HT1080 (cell line): Measurements from ENCODE around the gene CHCHD6. TPM values are rescaled to one million over a fixed set of nuclear protein-coding genes. Genes with fewer than 3 reads are reported as not detected.

Experiments
- DNase-seq: peaks from one replicate; pipeline ENCODE4 v3.0.0-alpha.2; 2015; ENCODE audit warnings: low read depth
- total RNA-seq: library from RNA; depleted of rRNA; stranded (reverse); fragments of >200 nt; shearing (Covaris generic); gene quantifications from 2 replicates; pipeline ENCODE4 v1.2.3, GENCODE V29; 2014

The CHCHD6 gene
- total RNA-seq, 1 experiment from 2014 or later = 28.7 TPM

DNA sequence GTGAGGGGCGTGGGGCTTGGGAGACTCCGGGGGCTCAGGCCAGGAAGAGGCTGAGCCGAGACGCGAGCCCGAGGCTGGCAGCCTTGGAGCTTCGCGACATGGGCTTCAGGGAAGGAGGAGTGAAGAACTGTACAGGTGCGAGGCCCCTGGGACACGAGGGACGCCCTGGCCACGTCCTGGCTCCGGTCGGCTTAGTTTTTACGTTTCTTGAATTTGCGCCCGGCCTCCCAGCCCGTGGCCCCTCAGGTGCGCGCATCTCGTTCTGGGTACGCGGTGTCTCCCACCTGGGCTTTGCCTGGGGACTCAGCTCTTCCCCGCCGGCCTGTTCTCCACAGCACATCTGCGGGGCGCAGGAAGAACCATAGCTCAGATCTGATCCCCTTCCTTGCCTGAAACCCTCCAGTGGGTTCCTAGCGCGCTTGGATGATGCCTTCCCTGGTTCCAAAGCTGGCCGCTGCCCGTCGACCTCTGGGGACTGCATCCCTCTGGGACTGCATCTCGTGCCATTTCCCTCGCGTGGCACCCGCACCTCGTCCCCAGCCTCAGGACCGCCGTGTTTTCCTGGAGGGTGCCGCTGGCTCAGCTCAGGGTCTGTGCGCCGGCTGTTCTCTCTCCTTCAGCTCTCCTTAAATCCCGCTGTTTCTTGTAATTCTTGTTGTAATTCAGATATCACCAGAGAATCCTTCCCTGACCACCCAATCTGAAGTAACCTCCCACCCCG lies 614 bp downstream of the CHCHD6 start:
- no peak for DNase-seq

DNA sequence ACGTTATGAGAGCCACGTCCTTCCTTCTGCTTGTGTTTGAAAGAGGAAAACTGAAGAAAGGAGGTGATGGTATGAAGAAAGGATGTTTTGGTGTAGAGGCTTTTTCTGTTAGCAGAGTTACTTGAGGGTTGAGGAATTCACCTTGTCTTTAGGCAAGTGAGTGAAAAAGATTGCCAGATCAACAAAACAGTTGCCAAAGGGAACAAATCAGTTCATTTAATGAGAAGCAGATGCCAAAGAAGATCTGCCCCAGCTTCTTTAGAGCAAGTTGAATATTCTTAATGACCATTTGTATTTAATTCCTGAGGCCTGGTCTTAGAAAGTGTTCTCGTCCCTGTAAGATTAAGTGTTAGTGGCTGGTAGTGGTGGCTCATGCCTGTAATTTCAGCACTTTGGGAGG lies 2.6 kb downstream of the CHCHD6 start:
- no peak for DNase-seq

DNA sequence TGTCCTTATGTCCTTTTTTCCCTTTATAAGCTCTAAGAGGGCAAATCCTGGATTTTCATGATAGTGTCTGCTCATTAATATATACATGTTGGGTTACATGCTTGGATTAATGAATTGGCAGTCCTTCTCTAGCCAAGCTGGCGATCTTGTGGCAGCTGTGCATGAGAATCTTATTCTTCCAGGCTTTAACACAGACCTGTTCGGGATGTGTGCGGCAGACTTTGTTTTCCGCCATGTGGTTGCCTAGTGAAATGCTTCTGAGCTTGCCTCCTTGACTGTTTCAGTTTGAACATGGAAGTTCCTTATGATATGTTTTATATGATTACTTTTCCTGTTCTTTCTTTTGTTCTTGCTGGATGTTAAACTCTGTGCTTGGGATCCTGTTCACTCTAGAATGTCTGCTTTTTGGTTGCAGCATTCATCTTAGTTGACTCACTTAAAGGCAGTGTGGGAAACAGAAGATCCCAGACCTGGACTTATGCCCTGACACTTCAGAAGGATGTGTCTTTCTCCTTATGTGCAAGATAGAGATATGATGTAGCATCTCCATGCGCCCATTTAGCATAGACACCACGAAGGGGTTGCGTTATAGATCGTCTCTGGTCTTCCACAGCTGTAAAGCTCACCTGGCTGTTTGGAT lies 7.2 kb downstream of the CHCHD6 start:
- peak; percentile 29 for DNase-seq

DNA sequence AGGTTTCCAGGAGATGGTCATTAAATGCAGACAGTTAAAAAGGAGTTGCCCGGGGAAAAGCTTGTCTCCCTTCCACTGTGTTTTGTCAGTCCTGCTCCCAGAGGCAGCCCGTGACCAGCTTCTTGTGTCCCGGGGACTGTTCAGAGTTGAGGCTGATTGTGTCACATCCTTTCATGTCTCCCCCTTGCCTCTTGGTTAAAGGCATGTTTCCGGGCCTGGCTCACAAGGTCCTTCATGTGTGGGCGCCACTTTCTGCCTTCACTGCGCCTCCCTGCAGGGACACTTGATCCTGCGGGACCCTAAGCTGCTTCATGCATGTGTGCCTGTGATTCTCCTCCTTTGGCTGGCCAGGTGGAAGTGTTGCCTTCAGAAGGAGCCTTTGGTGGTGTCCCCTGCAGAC lies 9.2 kb downstream of the CHCHD6 start:
- DNase-seq = no peak

DNA sequence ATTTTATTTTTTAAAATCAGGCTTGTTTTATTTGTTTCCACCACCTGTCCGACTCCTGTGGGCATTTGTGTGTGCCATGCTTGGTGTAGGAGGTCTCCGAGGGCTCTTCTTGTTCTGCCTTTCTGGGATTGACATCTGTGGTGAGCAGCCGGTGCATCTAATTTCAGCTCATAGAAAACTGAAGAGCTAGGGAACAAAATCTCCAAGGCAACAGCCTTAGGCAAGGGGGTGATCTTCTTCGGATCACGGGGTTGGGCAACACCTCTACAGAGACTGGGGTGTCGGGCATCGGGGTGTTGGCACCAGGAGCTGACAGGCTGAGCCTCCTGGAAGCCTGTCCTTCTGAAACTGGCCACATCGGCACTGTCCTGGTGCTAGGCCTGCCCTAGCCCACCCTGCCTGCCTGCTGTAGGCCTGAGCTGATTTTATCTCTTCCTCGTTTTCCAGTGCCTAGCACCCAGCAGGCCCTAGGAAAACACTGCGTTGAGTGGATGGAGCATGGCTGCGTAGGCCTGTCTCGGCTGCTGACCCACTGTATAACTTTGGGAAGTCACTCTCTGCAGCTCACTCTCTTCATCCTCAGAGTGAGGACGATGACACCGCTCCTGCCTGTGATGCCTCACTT lies 10.3 kb downstream of the CHCHD6 start:
- no peak for DNase-seq

DNA sequence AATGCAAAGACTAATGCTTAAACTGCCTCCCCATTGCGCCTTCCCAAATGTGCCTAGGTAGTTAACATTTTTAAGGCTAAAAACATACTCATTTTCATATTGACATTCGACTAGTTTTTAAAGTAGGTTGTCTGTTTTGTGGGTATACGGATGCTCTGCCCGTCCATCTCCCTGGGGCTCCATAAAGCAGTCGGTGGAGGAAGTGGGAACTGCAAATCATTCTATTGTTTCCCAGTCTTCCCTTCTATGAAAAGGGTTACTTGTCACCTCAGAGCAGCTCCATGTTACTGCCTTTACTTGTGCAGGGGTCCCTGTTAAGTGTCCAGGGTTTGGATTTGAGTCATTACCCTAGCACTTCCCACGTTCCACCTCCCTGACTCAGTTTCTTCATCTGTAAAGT lies 10.9 kb downstream of the CHCHD6 start:
- DNase-seq = no peak

DNA sequence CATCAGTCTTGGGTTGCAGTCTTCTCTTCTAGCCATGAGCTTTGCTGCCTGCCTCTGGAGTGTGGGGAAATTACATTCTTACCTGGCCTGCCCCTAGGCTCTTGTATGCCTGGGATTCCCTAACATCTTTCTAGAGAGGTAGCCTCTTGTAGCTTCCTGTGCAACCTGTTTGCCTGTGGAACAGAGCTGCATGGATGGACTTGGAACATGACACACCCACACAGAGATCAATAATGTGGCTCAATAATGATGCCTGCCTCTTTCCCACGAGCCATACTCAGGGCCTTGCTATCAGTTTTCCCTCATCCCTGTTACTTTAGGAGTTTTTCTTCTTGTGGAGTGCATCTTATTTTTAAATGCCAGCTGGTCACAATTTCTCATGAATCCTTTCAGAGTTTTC lies 11.4 kb downstream of the CHCHD6 start:
- no peak for DNase-seq

DNA sequence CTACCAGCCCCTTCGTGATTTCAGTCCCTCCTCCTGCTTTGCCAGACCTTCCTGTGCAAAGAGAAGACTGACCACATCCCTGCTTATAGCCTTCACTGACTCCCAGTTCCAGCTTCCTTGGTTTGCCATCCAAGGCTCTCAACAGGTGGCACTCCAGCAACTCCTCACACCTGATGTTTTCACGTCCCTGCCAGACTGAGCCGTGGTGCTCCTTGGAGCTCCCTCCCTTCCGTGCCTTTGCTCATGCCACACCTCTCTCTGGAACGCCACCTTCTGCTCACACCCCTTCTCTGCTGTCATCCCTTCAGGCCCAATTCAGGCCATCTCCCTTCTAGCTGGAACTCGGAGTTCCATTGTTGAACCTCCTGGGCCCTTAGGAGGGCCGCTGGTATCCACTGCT lies 12.0 kb downstream of the CHCHD6 start:
- DNase-seq = no peak

DNA sequence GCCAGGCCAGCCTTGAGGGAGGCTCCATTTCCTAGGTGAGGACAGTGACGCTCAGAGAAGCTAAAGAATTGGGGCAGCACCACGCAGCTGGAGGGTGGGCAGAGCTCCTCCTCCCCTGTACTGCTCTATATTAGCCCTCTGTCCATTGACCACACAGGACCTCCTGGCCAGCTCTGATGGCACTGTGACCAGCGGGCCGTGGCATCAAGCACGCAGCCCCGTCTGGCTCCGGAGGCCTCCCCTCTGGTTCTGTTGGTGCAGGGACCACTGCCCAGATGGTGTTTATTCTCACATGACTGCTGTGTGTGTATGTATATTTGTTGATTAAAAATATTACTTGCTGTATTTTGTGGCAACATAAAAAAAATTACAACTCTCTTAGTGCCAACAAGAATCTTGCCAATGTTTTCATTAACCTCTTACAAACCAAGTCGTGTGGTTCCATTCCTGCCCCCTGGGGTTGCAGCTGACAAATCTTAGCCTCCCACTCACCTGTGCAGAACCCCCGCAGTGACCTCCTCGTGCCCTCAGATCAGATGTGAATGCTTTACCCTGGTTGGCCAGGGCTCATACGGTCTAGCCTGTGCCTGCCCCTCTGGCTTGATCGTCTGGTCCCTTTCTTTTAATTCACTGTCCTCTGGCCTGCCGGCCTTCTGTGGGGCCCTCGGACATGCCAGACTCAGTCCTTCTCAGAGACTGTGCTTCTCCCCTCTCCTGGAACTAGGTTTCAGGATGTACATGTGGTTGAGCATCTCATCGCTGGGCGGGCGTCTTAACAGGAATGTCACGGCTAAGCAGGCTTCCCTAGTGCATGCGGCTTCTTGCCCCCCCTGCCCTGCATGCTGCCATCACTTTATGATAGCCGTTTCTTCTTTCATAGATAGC lies 14.8 kb downstream of the CHCHD6 start:
- DNase-seq = no peak

DNA sequence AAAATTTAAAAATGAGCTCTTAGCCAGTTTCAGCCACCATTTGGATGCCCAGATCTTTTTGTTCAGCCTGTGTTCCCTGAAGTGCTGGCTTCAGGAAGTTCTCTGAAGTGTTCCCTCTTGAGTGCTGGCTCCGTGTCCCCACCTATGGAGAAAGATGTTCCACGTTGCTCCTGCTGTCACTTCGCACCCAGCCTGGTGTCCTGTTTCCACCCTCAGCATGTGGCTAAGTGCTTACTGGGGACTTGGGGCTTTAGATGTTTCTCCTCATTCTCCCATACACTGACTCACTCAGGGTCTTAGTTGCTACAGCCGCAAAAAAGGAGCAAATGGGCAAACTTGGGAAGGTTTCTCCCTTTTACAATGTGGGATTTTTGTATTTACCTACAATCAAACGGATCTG lies 16.6 kb downstream of the CHCHD6 start:
- DNase-seq = no peak

DNA sequence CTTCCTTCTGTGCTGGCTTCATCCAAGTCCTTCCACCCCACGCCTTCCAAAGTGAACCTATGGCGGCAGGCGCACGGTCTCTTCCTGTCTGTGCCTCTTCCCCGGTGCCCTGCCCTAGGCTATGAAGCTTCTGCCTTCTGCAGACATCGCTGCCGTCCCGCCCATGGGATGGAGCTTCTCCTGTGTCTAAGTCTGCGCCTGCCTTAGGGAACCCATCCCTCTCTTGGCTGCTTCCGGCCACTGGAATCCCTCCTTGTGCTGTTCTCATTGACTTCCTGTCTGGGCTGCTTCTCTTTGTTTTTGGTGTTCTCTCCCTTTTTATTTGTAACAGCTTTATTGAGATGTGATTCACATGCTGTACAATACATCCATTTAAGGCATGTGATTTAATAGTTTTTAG lies 17.2 kb downstream of the CHCHD6 start:
- DNase-seq = no peak

DNA sequence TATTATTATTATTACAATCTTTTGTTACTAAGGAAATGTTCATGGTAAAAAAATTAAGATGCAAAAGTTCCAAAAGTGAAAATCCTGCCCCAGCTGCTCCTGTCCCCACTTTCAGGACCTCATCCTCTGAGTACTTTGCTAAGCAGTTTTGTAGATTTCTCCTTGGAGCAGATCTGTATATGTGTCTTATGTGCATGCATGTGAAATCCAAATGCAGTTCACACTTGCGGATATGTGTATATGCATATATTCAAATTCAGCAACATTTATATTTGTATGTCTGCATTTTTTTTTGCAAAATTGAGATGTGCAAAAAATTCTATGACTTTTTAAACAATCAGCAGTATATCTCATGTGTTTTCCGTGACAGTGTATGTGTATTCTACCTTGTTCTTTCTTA lies 19.2 kb downstream of the CHCHD6 start:
- DNase-seq = no peak

DNA sequence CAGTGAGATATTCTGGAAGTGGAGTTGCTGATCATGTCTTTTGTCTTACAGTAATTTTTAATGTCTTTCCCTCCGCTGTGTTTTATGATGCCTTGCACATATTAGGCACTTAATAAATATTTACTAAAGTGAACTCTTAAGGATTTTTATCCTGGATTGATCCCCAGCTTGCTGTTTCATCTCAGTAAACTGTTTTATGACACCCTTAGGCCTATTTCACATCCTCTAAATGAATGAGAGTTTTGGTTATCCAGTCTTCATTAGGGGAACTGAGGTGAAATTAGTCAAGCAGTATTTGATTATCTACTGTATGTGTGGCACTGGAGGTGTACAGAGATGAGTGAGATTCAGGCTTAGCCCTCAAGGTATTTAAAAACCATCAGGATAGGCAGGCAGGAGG lies 19.8 kb downstream of the CHCHD6 start:
- no peak for DNase-seq

DNA sequence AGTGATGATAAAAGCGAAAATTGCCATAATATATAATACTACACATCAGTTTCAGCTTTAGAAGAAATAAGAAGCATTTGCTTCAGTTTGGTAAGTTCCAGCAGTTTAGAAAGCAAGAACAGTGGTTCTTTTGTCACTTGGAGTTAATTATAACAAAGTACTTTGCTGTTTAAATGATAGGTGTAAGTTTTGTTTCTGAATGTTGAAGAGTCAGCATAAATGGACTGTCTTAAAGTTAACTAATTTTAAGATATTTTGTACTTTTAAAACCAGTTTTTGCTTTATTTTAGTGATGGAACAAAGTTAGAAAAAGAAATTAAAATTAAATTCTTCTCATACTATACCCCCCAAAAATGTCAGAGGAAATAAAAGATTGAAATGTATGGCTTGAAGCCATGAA lies 24.6 kb downstream of the CHCHD6 start:
- DNase-seq = no peak

DNA sequence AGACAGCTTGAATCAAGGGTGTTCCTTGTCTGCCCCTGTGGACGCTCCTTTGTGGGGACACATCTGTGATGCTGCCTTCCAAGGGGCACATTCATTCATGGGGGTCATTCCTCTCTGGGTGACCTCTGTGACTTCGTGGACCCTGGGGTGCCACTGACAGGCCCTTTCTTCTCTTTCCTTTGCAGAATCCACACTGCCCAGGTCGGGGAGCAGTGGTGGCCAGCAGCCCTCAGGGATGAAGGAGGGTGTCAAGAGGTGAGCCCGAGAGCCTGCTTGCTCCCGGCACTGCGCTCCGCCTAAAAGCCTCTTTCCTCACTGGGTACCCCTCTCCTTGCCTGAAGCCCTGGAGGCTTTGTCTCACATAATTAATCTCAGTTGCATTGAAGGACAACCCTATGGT lies 26.3 kb downstream of the CHCHD6 start:
- DNase-seq = no peak

DNA sequence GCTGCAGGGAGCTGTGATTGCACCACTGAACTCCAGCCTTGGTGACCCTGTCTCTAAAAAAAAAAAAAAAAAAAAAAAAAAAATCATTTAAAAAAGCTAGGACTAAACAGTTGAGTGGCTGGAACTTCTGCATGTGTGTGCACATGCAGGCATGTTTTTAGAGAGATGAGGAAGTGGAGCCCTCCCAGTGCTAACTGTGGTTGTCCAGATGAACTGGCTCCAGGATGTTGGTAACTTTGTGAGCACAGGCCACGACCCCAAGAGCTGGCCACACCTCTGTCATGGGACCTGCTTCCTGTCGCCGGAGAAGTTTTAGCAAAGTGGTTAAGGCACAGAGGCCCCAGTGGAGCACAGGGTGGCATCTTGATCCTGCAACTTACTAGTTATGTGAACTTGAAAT lies 27.0 kb downstream of the CHCHD6 start:
- DNase-seq = no peak

DNA sequence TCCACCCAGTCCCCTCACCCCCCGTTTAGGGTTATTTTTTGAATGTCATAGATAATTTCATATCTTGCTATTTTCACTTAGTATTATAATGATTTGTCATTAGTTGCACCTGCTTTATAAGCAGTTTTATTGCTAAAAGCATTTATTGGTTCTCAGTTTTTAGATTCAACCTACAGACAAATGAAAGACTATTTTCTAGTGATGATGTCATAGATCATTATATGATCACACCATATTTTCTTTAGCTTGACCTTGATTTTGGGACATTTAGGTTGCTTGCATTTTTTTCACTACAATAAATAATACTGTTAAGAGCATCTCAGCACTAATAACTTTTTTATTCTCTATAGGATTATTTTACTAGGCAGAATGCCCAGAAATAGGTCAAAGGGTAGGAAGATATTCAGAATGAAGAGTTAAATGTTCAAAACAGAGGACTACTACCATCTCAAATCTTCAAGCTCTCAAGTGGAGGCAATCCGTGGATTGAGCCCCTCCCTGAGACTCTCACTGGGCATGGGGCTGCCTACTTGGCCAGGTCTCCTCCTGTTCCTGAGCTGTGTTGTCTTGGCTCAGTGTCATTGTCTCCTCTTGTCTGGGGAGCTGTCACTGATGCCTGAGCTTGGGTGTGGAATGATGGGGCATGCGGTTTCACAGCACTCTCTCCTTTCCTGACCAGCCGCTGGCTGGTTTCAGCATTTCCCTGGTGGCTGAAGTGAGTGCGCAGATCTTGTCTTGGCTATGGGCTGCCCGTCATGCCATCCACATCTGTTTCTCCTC lies 28.4 kb downstream of the CHCHD6 start:
- DNase-seq = no peak

DNA sequence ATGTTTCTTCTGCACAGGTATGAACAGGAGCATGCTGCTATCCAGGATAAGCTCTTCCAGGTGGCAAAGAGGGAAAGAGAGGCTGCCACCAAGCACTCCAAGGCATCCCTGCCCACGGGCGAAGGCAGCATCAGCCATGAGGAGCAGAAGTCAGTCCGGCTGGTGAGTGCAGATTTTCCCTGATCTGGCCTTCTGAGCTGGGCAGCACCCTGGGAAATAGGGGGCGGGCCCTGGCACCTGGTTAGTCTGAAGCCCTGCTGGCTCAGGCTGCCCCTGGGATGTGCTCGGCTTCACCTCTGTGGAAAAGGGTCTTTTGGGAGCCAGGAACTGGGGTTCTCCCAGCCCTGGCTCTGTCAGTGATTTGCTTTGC lies 29.0 kb downstream of the CHCHD6 start:
- no peak for DNase-seq

DNA sequence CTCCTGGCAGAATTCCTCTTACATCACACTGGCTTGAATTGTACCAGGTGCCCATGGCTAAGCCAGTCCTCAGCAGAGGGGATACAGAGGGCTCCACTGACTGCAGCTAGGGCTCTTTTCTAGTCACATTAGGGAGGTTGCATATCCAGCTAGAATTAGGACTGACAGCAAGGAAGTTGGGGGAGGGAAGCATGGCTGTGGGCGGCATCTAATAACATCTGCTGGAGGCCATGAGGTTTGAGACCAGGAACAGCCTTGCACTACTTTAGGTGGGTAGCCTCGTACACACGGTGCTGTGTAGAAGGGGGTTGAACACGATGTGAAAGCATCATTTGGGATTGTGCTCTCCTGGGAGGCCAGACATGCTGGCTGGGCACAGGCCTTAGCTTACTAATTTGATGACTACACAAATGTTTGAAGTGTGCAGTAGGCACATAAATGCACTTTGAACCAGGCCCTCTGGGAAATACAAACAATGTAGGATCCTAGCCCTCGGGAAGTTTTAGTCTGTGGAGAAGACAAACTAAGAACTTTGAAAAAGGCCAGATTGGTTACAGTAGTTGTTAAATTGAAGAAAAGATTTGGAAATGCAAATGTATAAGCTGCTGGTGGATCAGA lies 30.2 kb downstream of the CHCHD6 start:
- DNase-seq = no peak

DNA sequence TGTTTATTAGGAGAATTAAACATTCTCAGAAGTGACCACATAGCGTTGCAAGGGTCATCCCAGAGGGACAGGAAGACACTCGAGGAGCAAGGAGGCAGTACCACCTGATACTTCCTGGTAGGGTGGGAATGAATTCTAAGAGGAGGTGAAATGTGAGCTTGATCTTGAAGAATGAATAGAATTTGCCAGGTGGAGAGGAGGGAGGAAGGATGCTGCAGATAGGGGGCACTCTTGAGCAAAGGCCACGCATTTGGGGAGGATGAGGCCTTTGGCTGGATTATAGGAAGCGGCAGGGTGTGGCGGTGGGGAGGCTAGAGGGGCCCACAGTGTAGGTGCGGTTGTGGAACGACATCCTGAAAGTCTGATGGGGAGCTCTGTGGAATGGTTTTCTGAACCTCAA lies 33.5 kb downstream of the CHCHD6 start:
- DNase-seq = no peak

DNA sequence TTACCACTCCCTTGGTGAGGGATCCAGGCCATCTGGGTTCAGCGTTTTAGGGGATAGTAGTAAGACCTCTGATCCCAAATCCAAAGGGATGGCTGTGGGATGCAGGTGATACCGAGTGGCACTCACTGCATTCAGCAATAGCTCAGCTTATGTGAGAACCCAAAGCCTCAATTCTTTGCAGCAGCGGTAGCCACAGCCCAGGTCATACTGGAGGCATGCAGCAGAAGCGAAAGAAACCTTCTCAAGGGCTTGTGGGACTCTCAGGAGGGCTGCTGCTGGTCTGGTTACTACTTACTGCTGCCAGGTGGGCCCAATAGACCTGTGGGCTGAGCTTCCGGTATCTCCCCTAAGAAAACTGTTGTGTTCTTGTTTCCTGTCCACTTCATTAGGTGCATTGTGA lies 38.0 kb downstream of the CHCHD6 start:
- no peak for DNase-seq
